ENCODE results near the gene ZNF789. TPM values are rescaled to one million over a fixed set of nuclear protein-coding genes. Genes with fewer than 3 reads are reported as not detected.

Gene ZNF789
- total RNA-seq, 1 experiment from 2014 or later, result 15.1 TPM

DNA sequence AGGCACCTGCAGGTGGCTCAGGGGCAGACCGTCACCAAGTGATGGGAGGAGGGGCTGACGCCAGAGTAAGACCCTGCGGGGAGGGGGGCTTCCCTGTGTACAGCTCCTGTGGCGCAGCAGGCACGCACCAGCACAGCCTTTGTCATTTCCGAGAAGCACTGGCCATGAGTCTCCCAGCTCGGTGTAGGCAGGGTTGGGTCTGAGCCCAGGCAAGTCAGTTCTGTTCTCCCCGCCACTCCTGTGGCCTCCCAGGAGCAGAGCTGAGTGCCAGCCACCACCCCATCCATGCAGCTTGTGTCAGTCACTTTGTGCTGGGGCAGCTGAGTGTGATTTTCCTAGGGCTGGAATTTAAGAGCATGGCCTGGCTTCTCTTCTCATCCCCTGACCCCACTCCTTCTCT is 20.8 kb upstream of the ZNF789 start:
- Histone ChIP-seq H3K9me3 (ENCODE audit: control insufficient read depth, low read depth, low read length) (no peaks in the 10 kb centered on the region), H3K4me2 (ENCODE audit: insufficient read depth, insufficient read length, low read length) (no peak overlapping the region), H3K27ac (ENCODE audit: insufficient read length, low read depth, low read length) (no peak overlapping the region), H3K79me2 (ENCODE audit: insufficient read depth, low read length) (no peaks in the 10 kb centered on the region), H3K56ac (ENCODE audit: insufficient read length, low read depth, low read length) (no peak overlapping the region), H2AFZ (ENCODE audit: low read length) (no peak overlapping the region), H3K27me3 (ENCODE audit: insufficient read depth, low read length) (no peaks in the 10 kb centered on the region), H2BK5ac (ENCODE audit: insufficient read length, low read length) (no peak overlapping the region), H2BK12ac (ENCODE audit: insufficient read length, low read depth, low read length) (no peak overlapping the region), H2BK20ac (ENCODE audit: low read depth, low read length, poor library complexity, severe bottlenecking) (no peak overlapping the region), H3K23me2 (ENCODE audit: insufficient read length, low read depth, low read length, poor library complexity, severe bottlenecking) (no peaks in the 10 kb centered on the region), H3K79me1 (ENCODE audit: insufficient read depth, low read depth, low read length, poor library complexity, severe bottlenecking) (no peaks in the 10 kb centered on the region), H4K20me1 (ENCODE audit: control insufficient read depth, insufficient read depth, insufficient read length) (no peaks in the 10 kb centered on the region), H3K23ac (ENCODE audit: insufficient read length, low read depth, low read length) (no peak overlapping the region), H2BK120ac (ENCODE audit: low read depth, low read length, poor library complexity, severe bottlenecking) (no peak overlapping the region), H4K8ac (replicated peaks; ENCODE audit: insufficient read length, low read depth, low read length) (no peak overlapping the region), H3T11ph (ENCODE audit: low read length) (no peak overlapping the region), H2BK15ac (ENCODE audit: low read depth, low read length) (no peak overlapping the region), H4K5ac (ENCODE audit: insufficient read length, low read depth, low read length) (no peak overlapping the region), H4K91ac (ENCODE audit: insufficient read length, low read depth, low read length) (no peak overlapping the region), H3K4ac (ENCODE audit: low read depth, low read length) (no peak overlapping the region), H3K4me1 (ENCODE audit: insufficient read depth, low read length) (no peaks in the 10 kb centered on the region), H2AK5ac (ENCODE audit: insufficient read length, low read length) (no peak overlapping the region), H3K18ac (ENCODE audit: insufficient read length, low read depth, low read length) (no peak overlapping the region), H3K14ac (ENCODE audit: insufficient read depth, low read length) (no peak overlapping the region), H3K9ac (ENCODE audit: extremely low read depth, insufficient read length, low read length) (no peak overlapping the region)
- Mint-ChIP-seq H3K4me1 (no peaks in the 10 kb centered on the region), H3K36me3 (ENCODE audit: insufficient read depth in 1 of 3, low read depth in 3 of 3) (peaks cover 34 to 91% (median 86%) of the 10 kb centered on the region in 3 experiments; a peak in 6 of 7 replicates), H3K27me3 (ENCODE audit: low read depth) (no peaks in the 10 kb centered on the region; the same call in none of the 2 replicates), H3K4me3 (no peak overlapping the region), H3K27ac (peak overlapping the region in 1 of 3 experiments; percentile 53; a peak in 1 of 7 replicates), H3K9me3 (no peaks in the 10 kb centered on the region)
- TF ChIP-seq, protein P1, sequence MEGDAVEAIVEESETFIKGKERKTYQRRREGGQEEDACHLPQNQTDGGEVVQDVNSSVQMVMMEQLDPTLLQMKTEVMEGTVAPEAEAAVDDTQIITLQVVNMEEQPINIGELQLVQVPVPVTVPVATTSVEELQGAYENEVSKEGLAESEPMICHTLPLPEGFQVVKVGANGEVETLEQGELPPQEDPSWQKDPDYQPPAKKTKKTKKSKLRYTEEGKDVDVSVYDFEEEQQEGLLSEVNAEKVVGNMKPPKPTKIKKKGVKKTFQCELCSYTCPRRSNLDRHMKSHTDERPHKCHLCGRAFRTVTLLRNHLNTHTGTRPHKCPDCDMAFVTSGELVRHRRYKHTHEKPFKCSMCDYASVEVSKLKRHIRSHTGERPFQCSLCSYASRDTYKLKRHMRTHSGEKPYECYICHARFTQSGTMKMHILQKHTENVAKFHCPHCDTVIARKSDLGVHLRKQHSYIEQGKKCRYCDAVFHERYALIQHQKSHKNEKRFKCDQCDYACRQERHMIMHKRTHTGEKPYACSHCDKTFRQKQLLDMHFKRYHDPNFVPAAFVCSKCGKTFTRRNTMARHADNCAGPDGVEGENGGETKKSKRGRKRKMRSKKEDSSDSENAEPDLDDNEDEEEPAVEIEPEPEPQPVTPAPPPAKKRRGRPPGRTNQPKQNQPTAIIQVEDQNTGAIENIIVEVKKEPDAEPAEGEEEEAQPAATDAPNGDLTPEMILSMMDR (conservative IDR thresholded peaks at IDR 0.05), result no peak
- no CpG with 5 or more reads among the region's 8 CpGs for WGBS (ENCODE audit: extremely low coverage, insufficient read length, low lambda C conversion rate)
- DNase-seq, result no peak

Data from H9 (cell line).